GM23338 (cell line): ENCODE measurements around the gene ATP1B3. TPM values are rescaled to one million over a fixed set of nuclear protein-coding genes. Genes with fewer than 3 reads are reported as not detected.

Source experiments
- ATAC-seq: fragments of 200-7000 bp; cut with Tn5 transposase; 3 replicates; pipeline ENCODE4 v1.9.1; 2020
- DNase-seq: peaks from one replicate; pipeline ENCODE4 v3.0.0-alpha.2; 2015; ENCODE audit warnings: low spot score
- H2AFZ ChIP-seq: fragments of 200-600 bp; sonication (generic); 2 replicates; pipeline ENCODE4 v1.8.0; 2016; ENCODE audit warnings: antibody characterized with exemption, mild to moderate bottlenecking, moderate library complexity
- H3F3A ChIP-seq: fragments of 200-600 bp; sonication (generic); replicated peaks from 2 replicates; pipeline ENCODE4 v1.8.0; 2017; ENCODE audit warnings: antibody characterized with exemption, mixed run types, low read depth
- H3K27ac ChIP-seq: fragments of 200-600 bp; sonication (generic); 2 replicates; pipeline ENCODE4 v1.6.1; 2016; ENCODE audit warnings: low read depth
- H3K27me3 ChIP-seq: fragments of 200-600 bp; sonication (generic); 2 replicates; pipeline ENCODE4 v1.8.0; 2016; ENCODE audit warnings: mild to moderate bottlenecking, mixed run types, moderate library complexity; ENCODE audit not compliant: insufficient read depth
- H3K36me3 ChIP-seq: fragments of 200-600 bp; sonication (generic); 2 replicates; pipeline ENCODE4 v1.8.0; 2016; ENCODE audit warnings: mild to moderate bottlenecking; ENCODE audit not compliant: insufficient read depth
- H3K4me1 ChIP-seq: fragments of 200-600 bp; sonication (generic); 2 replicates; pipeline ENCODE4 v1.8.0; 2016; ENCODE audit warnings: mild to moderate bottlenecking, moderate library complexity; ENCODE audit not compliant: insufficient read depth
- H3K4me2 ChIP-seq: fragments of 200-600 bp; sonication (generic); 2 replicates; pipeline ENCODE4 v1.7.1; 2017; ENCODE audit warnings: mixed run types
- H3K4me3 ChIP-seq: fragments of 200-600 bp; sonication (generic); 2 replicates; pipeline ENCODE4 v1.6.1; 2016; ENCODE audit warnings: mixed run types
- H3K79me2 ChIP-seq: fragments of 200-600 bp; sonication (generic); replicated peaks from 2 replicates; pipeline ENCODE4 v1.8.0; 2017; ENCODE audit warnings: mild to moderate bottlenecking; ENCODE audit not compliant: insufficient read depth
- H3K9me2 ChIP-seq: fragments of 200-600 bp; sonication (generic); 2 replicates; pipeline ENCODE4 v1.8.0; 2017; ENCODE audit not compliant: insufficient read depth
- H4K20me1 ChIP-seq: fragments of 200-600 bp; sonication (generic); replicated peaks from 2 replicates; pipeline ENCODE4 v1.8.0; 2017; ENCODE audit warnings: mild to moderate bottlenecking; ENCODE audit not compliant: insufficient read depth
- H3K27ac Mint-ChIP-seq: 2 replicates; pipeline ENCODE4 v1.8.0; 2020; ENCODE audit warnings: inconsistent platforms, mild to moderate bottlenecking, moderate library complexity, mixed read lengths
- H3K27me3 Mint-ChIP-seq: 3 replicates; pipeline ENCODE4 v1.8.0; 2022; ENCODE audit warnings: low read depth, mild to moderate bottlenecking, moderate library complexity, mixed read lengths, inconsistent platforms; ENCODE audit not compliant: insufficient read depth, poor library complexity
- H3K36me3 Mint-ChIP-seq: 3 replicates; pipeline ENCODE4 v1.8.0; 2021; ENCODE audit warnings: low read depth, mild to moderate bottlenecking, inconsistent platforms, moderate library complexity, mixed read lengths
- H3K4me1 Mint-ChIP-seq: 3 replicates; pipeline ENCODE4 v1.8.0; 2020; ENCODE audit warnings: mild to moderate bottlenecking, inconsistent platforms, mixed read lengths
- H3K4me3 Mint-ChIP-seq: 3 replicates; pipeline ENCODE4 v1.8.0; 2021; ENCODE audit warnings: moderate library complexity, mild to moderate bottlenecking, inconsistent platforms, mixed read lengths
- H3K9me3 Mint-ChIP-seq: 3 replicates; pipeline ENCODE4 v1.8.0; 2020; ENCODE audit warnings: moderate library complexity, mild to moderate bottlenecking, inconsistent platforms, mixed read lengths
- CREB1 ChIP-seq: fragments of 250-450 bp; sonication (Bioruptor Pico); IDR thresholded peaks from 2 replicates; pipeline ENCODE4 v1.5.0; 2020; ENCODE audit warnings: low read depth, mild to moderate bottlenecking, moderate library complexity
- EZH2phosphoT487 ChIP-seq: fragments of 200-600 bp; sonication (generic); IDR thresholded peaks from one replicate; pipeline ENCODE4 v1.8.1; 2018; ENCODE audit warnings: antibody characterized with exemption; ENCODE audit not compliant: unreplicated experiment
- NANOG ChIP-seq: IDR thresholded peaks from 2 replicates; pipeline ENCODE4 v1.6.1; 2016; ENCODE audit warnings: antibody characterized with exemption, borderline replicate concordance
- POLR2AphosphoS5 ChIP-seq: IDR thresholded peaks from 2 replicates; pipeline ENCODE4 v1.6.1; 2016; ENCODE audit warnings: antibody characterized with exemption, low read depth
- REST ChIP-seq: IDR thresholded peaks from one replicate; pipeline ENCODE4 v1.6.1; 2018; ENCODE audit warnings: antibody characterized with exemption; ENCODE audit not compliant: unreplicated experiment
- STAT1 ChIP-seq: IDR thresholded peaks from one replicate; pipeline ENCODE4 v1.6.1; 2016; ENCODE audit warnings: antibody characterized with exemption; ENCODE audit not compliant: unreplicated experiment
- ZNF114 ChIP-seq: fragments of 250-450 bp; sonication (Bioruptor Pico); IDR thresholded peaks from 2 replicates; pipeline ENCODE4 v1.5.0; 2020; ENCODE audit warnings: mild to moderate bottlenecking, moderate library complexity
- ZNF331 ChIP-seq: fragments of 250-450 bp; sonication (Bioruptor Pico); IDR thresholded peaks from 2 replicates; pipeline ENCODE4 v1.5.0; 2020; ENCODE audit warnings: low read depth, mild to moderate bottlenecking, moderate library complexity
- polyA plus RNA-seq: library from polyadenylated mRNA; unstranded; fragments of >200 nt; fragmentation: Nextera tagmentation; extraction: Ambion mirVana; gene quantifications from 2 replicates; pipeline ENCODE4 v1.2.1, GENCODE V29; 2016
- total RNA-seq: library from RNA; depleted of rRNA; stranded (reverse); fragments of >200 nt; shearing (Covaris generic); gene quantifications from 2 replicates; pipeline ENCODE4 v1.2.3, GENCODE V29; 2014
- TF ChIP-seq, protein P1 (sequence below): fragments of 250-450 bp; sonication (Bioruptor Pico); IDR thresholded peaks from 2 replicates; pipeline ENCODE4 v1.5.0; 2020; ENCODE audit warnings: mild to moderate bottlenecking, moderate library complexity
- TF ChIP-seq, protein P2 (sequence below): IDR thresholded peaks from 2 replicates; pipeline ENCODE4 v1.6.1; 2016; ENCODE audit warnings: antibody characterized with exemption

Gene ATP1B3
- total and polyA plus RNA-seq, 2 experiments from 2014 or later = 135 to 315 TPM

GRCh38 chr3:141844108-141844507, 32.3 kb upstream of the ATP1B3 start:
- Mint-ChIP-seq H3K9me3 (no peaks in the 10 kb centered on the region), H3K27ac (no peak overlapping the region), H3K4me3 (no peak overlapping the region), H3K4me1 (peaks cover 10% of the 10 kb centered on the region), H3K27me3 (peaks cover 5% of the 10 kb centered on the region), H3K36me3 (no peaks in the 10 kb centered on the region)
- Histone ChIP-seq H2AFZ (no peak overlapping the region), H3K36me3 (no peaks in the 10 kb centered on the region), H3K27ac (no peak overlapping the region), H4K20me1 (no peaks in the 10 kb centered on the region), H3K4me1 (peaks cover 13% of the 10 kb centered on the region), H3K79me2 (no peaks in the 10 kb centered on the region), H3K27me3 (no peaks in the 10 kb centered on the region), H3K9me2 (no peaks in the 10 kb centered on the region), H3K4me3 (no peak overlapping the region), H3K4me2 (no peak overlapping the region), H3F3A (no peaks in the 10 kb centered on the region)
- ATAC-seq (no peak), DNase-seq (no peak)
- no peak for TF ChIP-seq ZNF331
- TF ChIP-seq NANOG = no peak
- TF ChIP-seq, protein P1, sequence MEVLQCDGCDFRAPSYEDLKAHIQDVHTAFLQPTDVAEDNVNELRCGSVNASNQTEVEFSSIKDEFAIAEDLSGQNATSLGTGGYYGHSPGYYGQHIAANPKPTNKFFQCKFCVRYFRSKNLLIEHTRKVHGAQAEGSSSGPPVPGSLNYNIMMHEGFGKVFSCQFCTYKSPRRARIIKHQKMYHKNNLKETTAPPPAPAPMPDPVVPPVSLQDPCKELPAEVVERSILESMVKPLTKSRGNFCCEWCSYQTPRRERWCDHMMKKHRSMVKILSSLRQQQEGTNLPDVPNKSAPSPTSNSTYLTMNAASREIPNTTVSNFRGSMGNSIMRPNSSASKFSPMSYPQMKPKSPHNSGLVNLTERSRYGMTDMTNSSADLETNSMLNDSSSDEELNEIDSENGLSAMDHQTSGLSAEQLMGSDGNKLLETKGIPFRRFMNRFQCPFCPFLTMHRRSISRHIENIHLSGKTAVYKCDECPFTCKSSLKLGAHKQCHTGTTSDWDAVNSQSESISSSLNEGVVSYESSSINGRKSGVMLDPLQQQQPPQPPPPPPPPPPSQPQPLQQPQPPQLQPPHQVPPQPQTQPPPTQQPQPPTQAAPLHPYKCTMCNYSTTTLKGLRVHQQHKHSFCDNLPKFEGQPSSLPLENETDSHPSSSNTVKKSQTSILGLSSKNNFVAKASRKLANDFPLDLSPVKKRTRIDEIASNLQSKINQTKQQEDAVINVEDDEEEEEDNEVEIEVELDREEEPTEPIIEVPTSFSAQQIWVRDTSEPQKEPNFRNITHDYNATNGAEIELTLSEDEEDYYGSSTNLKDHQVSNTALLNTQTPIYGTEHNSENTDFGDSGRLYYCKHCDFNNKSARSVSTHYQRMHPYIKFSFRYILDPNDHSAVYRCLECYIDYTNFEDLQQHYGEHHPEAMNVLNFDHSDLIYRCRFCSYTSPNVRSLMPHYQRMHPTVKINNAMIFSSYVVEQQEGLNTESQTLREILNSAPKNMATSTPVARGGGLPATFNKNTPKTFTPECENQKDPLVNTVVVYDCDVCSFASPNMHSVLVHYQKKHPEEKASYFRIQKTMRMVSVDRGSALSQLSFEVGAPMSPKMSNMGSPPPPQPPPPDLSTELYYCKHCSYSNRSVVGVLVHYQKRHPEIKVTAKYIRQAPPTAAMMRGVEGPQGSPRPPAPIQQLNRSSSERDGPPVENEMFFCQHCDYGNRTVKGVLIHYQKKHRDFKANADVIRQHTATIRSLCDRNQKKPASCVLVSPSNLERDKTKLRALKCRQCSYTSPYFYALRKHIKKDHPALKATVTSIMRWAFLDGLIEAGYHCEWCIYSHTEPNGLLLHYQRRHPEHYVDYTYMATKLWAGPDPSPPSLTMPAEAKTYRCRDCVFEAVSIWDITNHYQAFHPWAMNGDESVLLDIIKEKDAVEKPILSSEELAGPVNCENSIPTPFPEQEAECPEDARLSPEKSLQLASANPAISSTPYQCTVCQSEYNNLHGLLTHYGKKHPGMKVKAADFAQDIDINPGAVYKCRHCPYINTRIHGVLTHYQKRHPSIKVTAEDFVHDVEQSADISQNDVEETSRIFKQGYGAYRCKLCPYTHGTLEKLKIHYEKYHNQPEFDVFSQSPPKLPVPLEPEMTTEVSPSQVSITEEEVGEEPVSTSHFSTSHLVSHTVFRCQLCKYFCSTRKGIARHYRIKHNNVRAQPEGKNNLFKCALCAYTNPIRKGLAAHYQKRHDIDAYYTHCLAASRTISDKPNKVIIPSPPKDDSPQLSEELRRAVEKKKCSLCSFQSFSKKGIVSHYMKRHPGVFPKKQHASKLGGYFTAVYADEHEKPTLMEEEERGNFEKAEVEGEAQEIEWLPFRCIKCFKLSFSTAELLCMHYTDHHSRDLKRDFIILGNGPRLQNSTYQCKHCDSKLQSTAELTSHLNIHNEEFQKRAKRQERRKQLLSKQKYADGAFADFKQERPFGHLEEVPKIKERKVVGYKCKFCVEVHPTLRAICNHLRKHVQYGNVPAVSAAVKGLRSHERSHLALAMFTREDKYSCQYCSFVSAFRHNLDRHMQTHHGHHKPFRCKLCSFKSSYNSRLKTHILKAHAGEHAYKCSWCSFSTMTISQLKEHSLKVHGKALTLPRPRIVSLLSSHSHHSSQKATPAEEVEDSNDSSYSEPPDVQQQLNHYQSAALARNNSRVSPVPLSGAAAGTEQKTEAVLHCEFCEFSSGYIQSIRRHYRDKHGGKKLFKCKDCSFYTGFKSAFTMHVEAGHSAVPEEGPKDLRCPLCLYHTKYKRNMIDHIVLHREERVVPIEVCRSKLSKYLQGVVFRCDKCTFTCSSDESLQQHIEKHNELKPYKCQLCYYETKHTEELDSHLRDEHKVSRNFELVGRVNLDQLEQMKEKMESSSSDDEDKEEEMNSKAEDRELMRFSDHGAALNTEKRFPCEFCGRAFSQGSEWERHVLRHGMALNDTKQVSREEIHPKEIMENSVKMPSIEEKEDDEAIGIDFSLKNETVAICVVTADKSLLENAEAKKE = no peak
- TF ChIP-seq STAT1 = no peak
- no peak for TF ChIP-seq POLR2AphosphoS5
- TF ChIP-seq CREB1 (CRISPR knock-in tag) = no peak
- no peak for TF ChIP-seq ZNF114 (CRISPR knock-in tag)
- TF ChIP-seq, protein P2, sequence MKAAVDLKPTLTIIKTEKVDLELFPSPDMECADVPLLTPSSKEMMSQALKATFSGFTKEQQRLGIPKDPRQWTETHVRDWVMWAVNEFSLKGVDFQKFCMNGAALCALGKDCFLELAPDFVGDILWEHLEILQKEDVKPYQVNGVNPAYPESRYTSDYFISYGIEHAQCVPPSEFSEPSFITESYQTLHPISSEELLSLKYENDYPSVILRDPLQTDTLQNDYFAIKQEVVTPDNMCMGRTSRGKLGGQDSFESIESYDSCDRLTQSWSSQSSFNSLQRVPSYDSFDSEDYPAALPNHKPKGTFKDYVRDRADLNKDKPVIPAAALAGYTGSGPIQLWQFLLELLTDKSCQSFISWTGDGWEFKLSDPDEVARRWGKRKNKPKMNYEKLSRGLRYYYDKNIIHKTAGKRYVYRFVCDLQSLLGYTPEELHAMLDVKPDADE = no peak
- no peak for TF ChIP-seq EZH2phosphoT487
- no peak for TF ChIP-seq REST
